HepG2 (cell line): Measurements from ENCODE around the gene FBLN5. TPM values are rescaled to one million over a fixed set of nuclear protein-coding genes. Genes with fewer than 3 reads are reported as not detected.

Experiments used
- AHR ChIP-seq: IDR thresholded peaks from 2 replicates; pipeline ENCODE4 v1.6.1; 2018; ENCODE audit warnings: missing genetic modification reagents, missing compliant biosample characterization
- FOXA1 ChIP-seq, 2 experiments: fragments of 450-650 bp in 1 of 2; sonication (generic) in 1 of 2; formaldehyde crosslinking in 1 of 2; IDR thresholded peaks; 2 replicates each; pipeline versions ENCODE4 v1.4.0 to v1.6.1; 2016 to 2020; ENCODE audit warnings: missing genetic modification reagents in 1 of 2
- FOXK1 ChIP-seq: sonication (generic); formaldehyde crosslinking; IDR thresholded peaks from 2 replicates; pipeline ENCODE4 v1.4.0; 2020; ENCODE audit warnings: low read depth, missing genetic modification reagents, borderline replicate concordance
- KLF6 ChIP-seq: IDR thresholded peaks from 2 replicates; pipeline ENCODE4 v1.8.0; 2016; ENCODE audit warnings: missing biosample characterization, missing genetic modification reagents
- MAZ ChIP-seq, 2 experiments: sonication (generic) in 1 of 2; formaldehyde crosslinking in 1 of 2; IDR thresholded peaks; 2 replicates each; pipeline versions ENCODE4 v1.5.0 to v1.6.1; 2012 to 2020; ENCODE audit warnings: low read depth in 2 of 2, mild to moderate bottlenecking in 2 of 2, borderline replicate concordance in 1 of 2, improper control_type of control experiment in 1 of 2, low read length in 1 of 2, missing genetic modification reagents in 1 of 2, moderate library complexity in 1 of 2
- MLX ChIP-seq: IDR thresholded peaks from 2 replicates; pipeline ENCODE4 v1.6.1; 2016
- MTF2 ChIP-seq: sonication (generic); formaldehyde crosslinking; IDR thresholded peaks from 2 replicates; pipeline ENCODE4 v1.5.0; 2020; ENCODE audit warnings: missing genetic modification reagents, borderline replicate concordance
- POLR2A ChIP-seq, 2 experiments: IDR thresholded peaks; 2 replicates each; pipeline ENCODE4 v1.6.1; 2011; ENCODE audit warnings: low read depth in 2 of 2, low read length in 2 of 2, mild to moderate bottlenecking in 1 of 2, moderate library complexity in 1 of 2; ENCODE audit not compliant: insufficient read depth in 1 of 2
- PRMT3 ChIP-seq: sonication (generic); formaldehyde crosslinking; IDR thresholded peaks from 2 replicates; pipeline ENCODE4 v1.8.1; 2022; ENCODE audit warnings: low read depth, mild to moderate bottlenecking, moderate library complexity, missing genetic modification reagents, borderline replicate concordance
- REXO4 ChIP-seq: sonication (generic); formaldehyde crosslinking; IDR thresholded peaks from 2 replicates; pipeline ENCODE4 v1.8.0; 2022; ENCODE audit warnings: missing genetic modification reagents, mild to moderate bottlenecking, borderline replicate concordance
- SMAD3 ChIP-seq: sonication (generic); formaldehyde crosslinking; IDR thresholded peaks from 2 replicates; pipeline ENCODE4 v1.4.0; 2020; ENCODE audit warnings: missing genetic modification reagents
- ZFP62 ChIP-seq: sonication (generic); formaldehyde crosslinking; IDR thresholded peaks from 2 replicates; pipeline ENCODE4 v1.4.0; 2020; ENCODE audit warnings: missing genetic modification reagents
- ZFP90 ChIP-seq: sonication (generic); formaldehyde crosslinking; IDR thresholded peaks from 2 replicates; pipeline ENCODE4 v1.8.0; 2022; ENCODE audit warnings: missing genetic modification reagents, mild to moderate bottlenecking, inconsistent platforms, borderline replicate concordance
- ZNF10 ChIP-seq: sonication (generic); formaldehyde crosslinking; IDR thresholded peaks from 2 replicates; pipeline ENCODE4 v1.4.0; 2020; ENCODE audit warnings: mild to moderate bottlenecking, low read depth, missing genetic modification reagents, borderline replicate concordance
- ZNF143 ChIP-seq: sonication (generic); formaldehyde crosslinking; IDR thresholded peaks from 2 replicates; pipeline ENCODE4 v1.4.0; 2020; ENCODE audit warnings: missing genetic modification reagents
- ZSCAN29 ChIP-seq: sonication (generic); formaldehyde crosslinking; conservative IDR thresholded peaks from 2 replicates; pipeline ENCODE4 v1.4.0; 2020; ENCODE audit warnings: mild to moderate bottlenecking, missing genetic modification reagents
- polyA plus RNA-seq, 8 experiments: library from polyadenylated mRNA; depleted of rRNA in 3 of 8; stranded (reverse) in 7 of 8; unstranded in 1 of 8; fragments of >200 nt; fragmentation: Illumina TruSeq in 4 of 8; extraction: Trizol in 4 of 8; gene quantifications; 2 replicates each; pipeline versions ENCODE4 v1.2.1 to v1.2.3, GENCODE V29; 2011 to 2016; ENCODE audit warnings: low read depth in 4 of 8, missing spikeins in 1 of 8, mixed read lengths in 1 of 8; ENCODE audit not compliant: insufficient read depth in 1 of 8
- total RNA-seq, 5 experiments: library from RNA; depleted of rRNA; stranded (reverse); fragments of >200 nt; fragmentation: Illumina TruSeq; extraction: Trizol; gene quantifications; 2 replicates each; pipeline ENCODE4 v1.2.3, GENCODE V29; 2016; ENCODE audit warnings: low read depth in 1 of 5
- TF ChIP-seq, protein P1 (sequence below): sonication (generic); formaldehyde crosslinking; IDR thresholded peaks from 2 replicates; pipeline ENCODE4 v1.5.0; 2020; ENCODE audit warnings: mild to moderate bottlenecking, missing genetic modification reagents, borderline replicate concordance
- TF ChIP-seq, protein P2 (sequence below): sonication (generic); formaldehyde crosslinking; IDR thresholded peaks from 2 replicates; pipeline ENCODE4 v1.4.0; 2020; ENCODE audit warnings: missing genetic modification reagents
- TF ChIP-seq, protein P3 (sequence below): sonication (generic); formaldehyde crosslinking; IDR thresholded peaks from 2 replicates; pipeline ENCODE4 v1.4.0; 2020; ENCODE audit warnings: missing genetic modification reagents

The FBLN5 gene
- total and polyA plus RNA-seq, 2 of the 13 experiments (the other 11 are each of a cell fraction or from before 2014, with no cell fraction given), result 0.38 to 0.77 TPM

- TF ChIP-seq, protein P1, sequence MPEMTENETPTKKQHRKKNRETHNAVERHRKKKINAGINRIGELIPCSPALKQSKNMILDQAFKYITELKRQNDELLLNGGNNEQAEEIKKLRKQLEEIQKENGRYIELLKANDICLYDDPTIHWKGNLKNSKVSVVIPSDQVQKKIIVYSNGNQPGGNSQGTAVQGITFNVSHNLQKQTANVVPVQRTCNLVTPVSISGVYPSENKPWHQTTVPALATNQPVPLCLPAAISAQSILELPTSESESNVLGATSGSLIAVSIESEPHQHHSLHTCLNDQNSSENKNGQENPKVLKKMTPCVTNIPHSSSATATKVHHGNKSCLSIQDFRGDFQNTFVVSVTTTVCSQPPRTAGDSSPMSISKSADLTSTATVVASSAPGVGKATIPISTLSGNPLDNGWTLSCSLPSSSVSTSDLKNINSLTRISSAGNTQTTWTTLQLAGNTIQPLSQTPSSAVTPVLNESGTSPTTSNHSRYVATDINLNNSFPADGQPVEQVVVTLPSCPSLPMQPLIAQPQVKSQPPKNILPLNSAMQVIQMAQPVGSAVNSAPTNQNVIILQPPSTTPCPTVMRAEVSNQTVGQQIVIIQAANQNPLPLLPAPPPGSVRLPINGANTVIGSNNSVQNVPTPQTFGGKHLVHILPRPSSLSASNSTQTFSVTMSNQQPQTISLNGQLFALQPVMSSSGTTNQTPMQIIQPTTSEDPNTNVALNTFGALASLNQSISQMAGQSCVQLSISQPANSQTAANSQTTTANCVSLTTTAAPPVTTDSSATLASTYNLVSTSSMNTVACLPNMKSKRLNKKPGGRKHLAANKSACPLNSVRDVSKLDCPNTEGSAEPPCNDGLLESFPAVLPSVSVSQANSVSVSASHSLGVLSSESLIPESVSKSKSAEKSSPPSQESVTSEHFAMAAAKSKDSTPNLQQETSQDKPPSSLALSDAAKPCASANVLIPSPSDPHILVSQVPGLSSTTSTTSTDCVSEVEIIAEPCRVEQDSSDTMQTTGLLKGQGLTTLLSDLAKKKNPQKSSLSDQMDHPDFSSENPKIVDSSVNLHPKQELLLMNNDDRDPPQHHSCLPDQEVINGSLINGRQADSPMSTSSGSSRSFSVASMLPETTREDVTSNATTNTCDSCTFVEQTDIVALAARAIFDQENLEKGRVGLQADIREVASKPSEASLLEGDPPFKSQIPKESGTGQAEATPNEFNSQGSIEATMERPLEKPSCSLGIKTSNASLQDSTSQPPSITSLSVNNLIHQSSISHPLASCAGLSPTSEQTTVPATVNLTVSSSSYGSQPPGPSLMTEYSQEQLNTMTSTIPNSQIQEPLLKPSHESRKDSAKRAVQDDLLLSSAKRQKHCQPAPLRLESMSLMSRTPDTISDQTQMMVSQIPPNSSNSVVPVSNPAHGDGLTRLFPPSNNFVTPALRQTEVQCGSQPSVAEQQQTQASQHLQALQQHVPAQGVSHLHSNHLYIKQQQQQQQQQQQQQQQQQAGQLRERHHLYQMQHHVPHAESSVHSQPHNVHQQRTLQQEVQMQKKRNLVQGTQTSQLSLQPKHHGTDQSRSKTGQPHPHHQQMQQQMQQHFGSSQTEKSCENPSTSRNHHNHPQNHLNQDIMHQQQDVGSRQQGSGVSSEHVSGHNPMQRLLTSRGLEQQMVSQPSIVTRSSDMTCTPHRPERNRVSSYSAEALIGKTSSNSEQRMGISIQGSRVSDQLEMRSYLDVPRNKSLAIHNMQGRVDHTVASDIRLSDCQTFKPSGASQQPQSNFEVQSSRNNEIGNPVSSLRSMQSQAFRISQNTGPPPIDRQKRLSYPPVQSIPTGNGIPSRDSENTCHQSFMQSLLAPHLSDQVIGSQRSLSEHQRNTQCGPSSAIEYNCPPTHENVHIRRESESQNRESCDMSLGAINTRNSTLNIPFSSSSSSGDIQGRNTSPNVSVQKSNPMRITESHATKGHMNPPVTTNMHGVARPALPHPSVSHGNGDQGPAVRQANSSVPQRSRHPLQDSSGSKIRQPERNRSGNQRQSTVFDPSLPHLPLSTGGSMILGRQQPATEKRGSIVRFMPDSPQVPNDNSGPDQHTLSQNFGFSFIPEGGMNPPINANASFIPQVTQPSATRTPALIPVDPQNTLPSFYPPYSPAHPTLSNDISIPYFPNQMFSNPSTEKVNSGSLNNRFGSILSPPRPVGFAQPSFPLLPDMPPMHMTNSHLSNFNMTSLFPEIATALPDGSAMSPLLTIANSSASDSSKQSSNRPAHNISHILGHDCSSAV (CRISPR knock-in tag), result no peak
- TF ChIP-seq KLF6 (CRISPR knock-in tag) (no peak), SMAD3 (no peak; the same call in 1 of the 2 replicates), MTF2 (CRISPR knock-in tag) (no peak), ZNF143 (CRISPR knock-in tag) (no peak), AHR (no peak), FOXK1 (CRISPR knock-in tag) (peak; percentile 67; the same call in 1 of the 2 replicates), POLR2A (IDR thresholded peaks at IDR 0.05; ENCODE audit: insufficient read depth in 1 of 2, low read depth in 2 of 2, low read length in 2 of 2) (no peak), FOXA1 (IDR thresholded peaks at IDR 0.05) (no peak), FOXA1 (CRISPR knock-in tag; IDR thresholded peaks at IDR 0.05) (peak; percentile 65; the same call in 1 of the 2 replicates), ZSCAN29 (CRISPR knock-in tag) (0 out of 2 replicates have a peak, but pooled peaks have one; percentile 47), ZFP62 (CRISPR knock-in tag) (no peak), REXO4 (CRISPR knock-in tag) (no peak), ZFP90 (CRISPR knock-in tag) (no peak), PRMT3 (CRISPR knock-in tag) (no peak), ZNF10 (no peak), MAZ (IDR thresholded peaks at IDR 0.05; ENCODE audit: borderline replicate concordance, low read depth, low read length) (no peak), MAZ (CRISPR knock-in tag; IDR thresholded peaks at IDR 0.05; ENCODE audit: low read depth) (no peak), MLX (CRISPR knock-in tag) (peak; percentile 95)
- TF ChIP-seq, protein P2, sequence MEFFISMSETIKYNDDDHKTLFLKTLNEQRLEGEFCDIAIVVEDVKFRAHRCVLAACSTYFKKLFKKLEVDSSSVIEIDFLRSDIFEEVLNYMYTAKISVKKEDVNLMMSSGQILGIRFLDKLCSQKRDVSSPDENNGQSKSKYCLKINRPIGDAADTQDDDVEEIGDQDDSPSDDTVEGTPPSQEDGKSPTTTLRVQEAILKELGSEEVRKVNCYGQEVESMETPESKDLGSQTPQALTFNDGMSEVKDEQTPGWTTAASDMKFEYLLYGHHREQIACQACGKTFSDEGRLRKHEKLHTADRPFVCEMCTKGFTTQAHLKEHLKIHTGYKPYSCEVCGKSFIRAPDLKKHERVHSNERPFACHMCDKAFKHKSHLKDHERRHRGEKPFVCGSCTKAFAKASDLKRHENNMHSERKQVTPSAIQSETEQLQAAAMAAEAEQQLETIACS (CRISPR knock-in tag), result no peak
- TF ChIP-seq, protein P3, sequence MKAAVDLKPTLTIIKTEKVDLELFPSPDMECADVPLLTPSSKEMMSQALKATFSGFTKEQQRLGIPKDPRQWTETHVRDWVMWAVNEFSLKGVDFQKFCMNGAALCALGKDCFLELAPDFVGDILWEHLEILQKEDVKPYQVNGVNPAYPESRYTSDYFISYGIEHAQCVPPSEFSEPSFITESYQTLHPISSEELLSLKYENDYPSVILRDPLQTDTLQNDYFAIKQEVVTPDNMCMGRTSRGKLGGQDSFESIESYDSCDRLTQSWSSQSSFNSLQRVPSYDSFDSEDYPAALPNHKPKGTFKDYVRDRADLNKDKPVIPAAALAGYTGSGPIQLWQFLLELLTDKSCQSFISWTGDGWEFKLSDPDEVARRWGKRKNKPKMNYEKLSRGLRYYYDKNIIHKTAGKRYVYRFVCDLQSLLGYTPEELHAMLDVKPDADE, result no peak
These were observed 10.4 kb upstream of the FBLN5 start (continued) for GRCh38 chr14:91957876-91958313.
